RWPE1 (cell line): ENCODE results near the gene GAB2.

Experiments
- CTCF ChIA-PET: fragments of 350-600 bp; sonication (Branson Sonifier 250); formaldehyde crosslinking; extraction: SDS; loops from one replicate; lab custom pipeline; 2021; lab: Yijun Ruan, JAX
- POLR2A ChIA-PET: fragments of 400-600 bp; formaldehyde crosslinking; extraction: SDS; loops from one replicate; lab custom pipeline; 2020; ENCODE audit warnings: antibody characterized with exemption; ENCODE audit not compliant: low non-redundant PET; lab: Yijun Ruan, JAX
- DNase-seq: peaks from one replicate; pipeline ENCODE4 v3.0.0; 2012; ENCODE audit warnings: low spot score
- H3K27ac ChIP-seq: fragments of 450-650 bp; 2 replicates; pipeline ENCODE4 v1.5.1; 2017
- TF ChIP-seq, protein P1 (sequence below): fragments of 450-650 bp; conservative IDR thresholded peaks from 2 replicates; pipeline ENCODE4 v1.5.1; 2017; ENCODE audit warnings: low read depth, mild to moderate bottlenecking

Gene GAB2

DNA sequence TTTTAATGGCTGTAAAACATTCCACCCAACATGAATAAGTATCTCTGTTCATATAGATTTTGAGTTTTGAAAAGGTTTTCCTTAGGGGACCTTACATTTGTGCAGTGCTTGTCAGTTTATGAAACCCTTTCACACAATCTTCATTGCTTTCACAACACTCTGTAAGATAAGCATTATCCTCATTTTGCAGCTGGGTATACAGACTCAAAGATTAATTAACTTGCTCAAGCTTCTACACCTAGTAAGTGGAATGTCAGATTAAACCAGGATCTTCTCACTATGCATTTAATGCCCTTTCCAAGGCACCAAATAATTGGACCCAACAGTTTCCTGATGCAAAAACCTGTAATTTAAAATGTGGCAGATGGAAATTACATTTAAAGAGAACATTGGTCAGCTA, 11.6 kb upstream of the GAB2 start:
- ChIA-PET POLR2A (no interaction called here), CTCF (interaction anchor here (1.7 kb wide), 1 partner anchor 10 kb away, joined by 4 read pairs; no protein-coding TSS in a partner anchor)
- no peak overlapping the region for H3K27ac ChIP-seq
- TF ChIP-seq, protein P1, sequence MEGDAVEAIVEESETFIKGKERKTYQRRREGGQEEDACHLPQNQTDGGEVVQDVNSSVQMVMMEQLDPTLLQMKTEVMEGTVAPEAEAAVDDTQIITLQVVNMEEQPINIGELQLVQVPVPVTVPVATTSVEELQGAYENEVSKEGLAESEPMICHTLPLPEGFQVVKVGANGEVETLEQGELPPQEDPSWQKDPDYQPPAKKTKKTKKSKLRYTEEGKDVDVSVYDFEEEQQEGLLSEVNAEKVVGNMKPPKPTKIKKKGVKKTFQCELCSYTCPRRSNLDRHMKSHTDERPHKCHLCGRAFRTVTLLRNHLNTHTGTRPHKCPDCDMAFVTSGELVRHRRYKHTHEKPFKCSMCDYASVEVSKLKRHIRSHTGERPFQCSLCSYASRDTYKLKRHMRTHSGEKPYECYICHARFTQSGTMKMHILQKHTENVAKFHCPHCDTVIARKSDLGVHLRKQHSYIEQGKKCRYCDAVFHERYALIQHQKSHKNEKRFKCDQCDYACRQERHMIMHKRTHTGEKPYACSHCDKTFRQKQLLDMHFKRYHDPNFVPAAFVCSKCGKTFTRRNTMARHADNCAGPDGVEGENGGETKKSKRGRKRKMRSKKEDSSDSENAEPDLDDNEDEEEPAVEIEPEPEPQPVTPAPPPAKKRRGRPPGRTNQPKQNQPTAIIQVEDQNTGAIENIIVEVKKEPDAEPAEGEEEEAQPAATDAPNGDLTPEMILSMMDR = no peak
- DNase-seq = no peak

DNA sequence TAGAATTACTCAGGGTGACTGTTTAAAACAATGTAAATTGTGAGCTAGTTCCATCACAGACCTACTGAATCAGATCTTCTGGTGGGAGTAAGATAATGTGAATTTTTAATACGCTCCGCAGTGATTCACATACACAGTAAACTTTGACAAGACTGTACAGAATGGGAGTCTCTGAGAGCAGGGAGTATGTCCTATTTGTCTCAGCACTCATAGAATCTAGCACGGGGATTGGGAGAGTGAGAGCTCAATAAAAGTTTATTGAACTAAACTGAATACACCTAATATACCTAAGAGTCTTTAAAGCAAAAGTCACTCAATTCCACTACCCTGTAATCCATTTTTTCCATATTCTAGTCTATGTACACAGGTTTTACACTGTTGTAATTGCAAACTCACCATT, 11.2 kb upstream of the GAB2 start:
- CTCF ChIA-PET = interaction anchor here (1.7 kb wide), 1 partner anchor 10 kb away, joined by 4 read pairs; no protein-coding TSS in a partner anchor

DNA sequence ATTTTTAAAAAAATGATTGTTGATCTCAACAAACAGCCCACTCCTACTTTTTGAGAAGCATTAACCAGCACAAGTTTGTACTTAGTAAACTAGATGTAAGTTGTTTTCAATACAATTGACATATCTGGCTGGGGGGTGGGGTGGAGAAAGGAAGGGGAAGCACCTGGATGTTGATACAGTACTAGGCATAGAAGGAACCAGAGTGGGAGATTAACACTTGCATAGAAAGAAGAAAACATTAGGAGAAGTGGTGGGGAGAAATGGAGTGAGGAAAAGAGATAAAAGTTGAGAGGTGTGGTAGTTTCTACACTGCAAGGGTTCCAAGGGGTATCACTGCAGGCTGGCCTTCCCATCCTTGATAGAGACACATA, 10.6 kb upstream of the GAB2 start:
- POLR2A ChIA-PET = no interaction called here
- no peak for DNase-seq

More for the DNA sequence above, 11.2 kb upstream of the GAB2 start:
- TF ChIP-seq, protein P1 = no peak
- no peak overlapping the region for H3K27ac ChIP-seq
- DNase-seq = no peak
- POLR2A ChIA-PET = no interaction called here

DNA sequence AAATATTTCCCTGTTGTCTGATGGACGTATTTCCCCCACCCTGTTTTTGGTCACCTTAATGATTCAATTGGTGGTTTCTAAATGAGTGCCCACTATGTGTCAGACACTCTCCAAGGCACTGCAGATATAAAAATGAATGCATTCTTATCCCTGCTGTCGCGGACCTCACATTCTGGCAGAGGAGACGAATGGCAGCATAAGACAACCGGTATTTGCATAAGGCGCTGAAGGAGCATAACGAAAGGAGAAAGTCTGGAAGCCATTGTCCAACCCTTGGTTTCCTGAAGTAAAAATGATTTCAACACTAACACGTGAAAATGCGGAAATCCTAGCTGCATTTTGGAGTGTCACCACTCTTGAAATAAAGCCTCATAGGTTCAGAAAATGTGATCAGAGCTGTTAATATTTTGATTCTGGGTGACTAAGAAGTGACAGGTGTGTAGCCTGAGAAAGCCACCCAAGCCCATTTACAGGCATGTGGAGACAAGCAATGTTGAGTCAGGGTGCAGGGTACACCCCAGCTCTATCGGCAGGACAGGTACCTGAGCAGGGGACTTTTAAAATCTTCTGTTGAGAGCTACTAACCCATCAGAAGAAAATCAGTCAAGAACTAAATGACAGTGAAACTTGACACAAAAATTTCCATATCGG, 10.1 kb upstream of the GAB2 start:
- H3K27ac ChIP-seq = no peak overlapping the region
- POLR2A ChIA-PET = no interaction called here
- no peak for DNase-seq
- TF ChIP-seq, protein P1 = no peak
- CTCF ChIA-PET = interaction anchor here (1.0 to 1.7 kb wide), 3 partner anchors 9 to 137 kb away, joined by 3 to 4 read pairs (median 4); no protein-coding TSS in a partner anchor

More for the DNA sequence above, 10.6 kb upstream of the GAB2 start:
- H3K27ac ChIP-seq = no peak overlapping the region
- CTCF ChIA-PET = interaction anchor here (1.7 kb wide), 1 partner anchor 9 kb away, joined by 4 read pairs; no protein-coding TSS in a partner anchor
- TF ChIP-seq, protein P1 = no peak

DNA sequence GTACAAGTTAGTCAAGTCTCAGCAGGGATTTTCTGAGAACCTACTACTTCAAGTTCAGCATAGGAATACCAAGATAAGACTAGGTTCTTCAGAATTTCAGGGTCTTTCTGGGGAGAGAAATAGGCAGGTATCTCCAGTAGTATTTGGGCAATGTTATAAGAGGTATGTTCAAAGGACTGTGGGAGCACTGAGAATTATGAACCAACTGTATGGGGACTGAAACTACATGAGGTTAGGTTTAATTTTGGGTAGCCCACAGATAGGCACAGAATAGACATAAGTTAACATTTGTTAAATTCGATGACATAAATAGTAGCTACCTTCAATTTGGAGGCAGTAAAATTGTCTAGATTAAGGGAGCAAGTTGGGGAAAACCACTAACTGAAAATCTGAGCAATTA, 9.2 kb upstream of the GAB2 start:
- no peak for DNase-seq
- CTCF ChIA-PET = interaction anchor here (1.0 to 1.5 kb wide), 2 partner anchors 9 to 138 kb away, joined by 3 to 4 read pairs; no protein-coding TSS in a partner anchor
- TF ChIP-seq, protein P1 = no peak
- H3K27ac ChIP-seq = no peak overlapping the region
- POLR2A ChIA-PET = no interaction called here

DNA sequence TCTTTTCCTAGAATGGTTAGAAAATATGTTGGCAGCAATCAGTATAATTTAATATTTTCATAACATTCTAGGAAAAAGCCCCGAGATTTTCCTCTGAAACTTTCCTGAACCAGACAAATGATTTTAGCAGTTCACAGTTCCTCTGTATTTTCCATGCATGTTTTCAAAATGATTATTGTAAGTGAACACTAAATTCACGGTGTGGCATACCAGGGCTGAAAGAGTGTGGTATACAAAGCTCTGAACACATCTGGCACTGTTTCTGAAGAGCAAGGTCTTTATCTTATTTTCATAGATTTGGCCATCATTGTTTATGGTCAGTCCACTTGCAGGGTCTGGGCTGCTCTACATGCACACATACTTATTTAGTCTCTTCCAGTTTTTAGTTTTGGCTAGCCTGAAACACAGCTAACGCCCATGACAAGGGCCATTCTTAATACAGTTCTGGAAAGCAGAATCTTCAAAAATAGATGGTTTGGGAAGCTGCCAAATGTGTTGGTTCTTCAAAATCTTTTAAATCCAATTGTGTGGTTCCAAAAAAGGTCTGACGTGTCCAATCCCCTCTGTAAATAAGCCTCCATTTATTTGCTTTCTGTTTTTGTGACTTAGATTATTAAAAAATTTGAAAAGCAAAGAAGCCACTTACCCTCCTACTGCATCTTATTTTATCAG, 7.9 kb upstream of the GAB2 start:
- no peak overlapping the region for H3K27ac ChIP-seq
- TF ChIP-seq, protein P1 = no peak
- POLR2A ChIA-PET = no interaction called here

More for the DNA sequence above, 7.9 kb upstream of the GAB2 start:
- CTCF ChIA-PET = no interaction called here
- no peak for DNase-seq
